Activated naive CD4-positive, alpha-beta T cell treated with anti-CD3 and anti-CD28 coated beads, Interleukin-2, amount 50 U/mL, for 16 hours (primary cell): ENCODE results near the gene CD244.
"Not testable (repeated sequence)": the region's sequence is repeated elsewhere in the genome, so short reads cannot be mapped to it uniquely, and the experiment has no call there.

Source experiments
- DNase-seq: peaks from one replicate; pipeline ENCODE4 v3.0.0-alpha.2; 2020

Gene CD244

GRCh38 chr1:160862203-160863060 lies at the start of gene CD244:
TSS of gene CD244 (minus strand) at chr1:160862887. CDS start at chr1:160862677, 210 bp downstream.
- peak; percentile 26 for DNase-seq

GRCh38 chr1:160911925-160912324 lies 49.2 kb upstream of the CD244 start:
- no peak for DNase-seq

GRCh38 chr1:160911441-160911840 lies 48.8 kb upstream of the CD244 start:
- DNase-seq: no peak

- DNase-seq: no peak
These were observed 47.6 kb upstream of the CD244 start for GRCh38 chr1:160910170-160910750.

- no peak for DNase-seq
These were observed 45.3 kb upstream of the CD244 start for GRCh38 chr1:160907976-160908375.

GRCh38 chr1:160905617-160905989 lies 42.9 kb upstream of the CD244 start:
- no peak for DNase-seq

GRCh38 chr1:160904783-160905616 lies 42.3 kb upstream of the CD244 start:
- DNase-seq: no peak

- not testable (repeated sequence) for DNase-seq
These were observed 39.6 kb upstream of the CD244 start for GRCh38 chr1:160902251-160902650.

- DNase-seq: no peak
These were observed 39.1 kb upstream of the CD244 start for GRCh38 chr1:160901768-160902167.

GRCh38 chr1:160900683-160901082 lies 38.0 kb upstream of the CD244 start:
- not testable (repeated sequence) for DNase-seq

GRCh38 chr1:160894368-160895135 lies 31.9 kb upstream of the CD244 start:
- not testable (repeated sequence) for DNase-seq

- DNase-seq: no peak
These were observed 28.8 kb upstream of the CD244 start for GRCh38 chr1:160891474-160891873.

GRCh38 chr1:160888926-160889325 lies 26.2 kb upstream of the CD244 start:
- no peak for DNase-seq

- DNase-seq: no peak
These were observed 24.4 kb upstream of the CD244 start for GRCh38 chr1:160887071-160887470.

GRCh38 chr1:160885042-160885441 lies 22.4 kb upstream of the CD244 start, which contains the start of gene ITLN1:
TSS of gene ITLN1 (minus strand) at chr1:160885180. CDS start at chr1:160884877, 303 bp downstream.
- no peak for DNase-seq

GRCh38 chr1:160884579-160884978 lies 21.9 kb upstream of the CD244 start:
- DNase-seq: no peak

- DNase-seq: no peak
These were observed 21.2 kb upstream of the CD244 start for GRCh38 chr1:160883581-160884513.

GRCh38 chr1:160882582-160882981 lies 19.9 kb upstream of the CD244 start:
- no peak for DNase-seq

- not testable (repeated sequence) for DNase-seq
These were observed 18.6 kb upstream of the CD244 start for GRCh38 chr1:160881264-160881663.

- DNase-seq: no peak
These were observed 17.5 kb upstream of the CD244 start for GRCh38 chr1:160880216-160880615.

- no peak for DNase-seq
These were observed 16.4 kb upstream of the CD244 start for GRCh38 chr1:160879056-160879455.
